ENCODE results near the gene SLX4.

Gene SLX4

GRCh38 chr16:3576211-3576610, 35.2 kb downstream of the SLX4 start:
- Histone ChIP-seq H3K9ac (ENCODE audit: low read length) (no peak overlapping the region), H3K9me3 (ENCODE audit: control insufficient read depth, low read length) (no peaks in the 10 kb centered on the region), H3K27me3 (replicated peaks; ENCODE audit: control insufficient read depth, insufficient read depth, low read length) (peaks cover 10% of the 10 kb centered on the region), H3K4me3 (ENCODE audit: low read length) (no peak overlapping the region), H3K36me3 (ENCODE audit: control insufficient read depth, insufficient read depth, low read length, severe bottlenecking) (no peaks in the 10 kb centered on the region), H3K4me1 (ENCODE audit: control insufficient read depth, insufficient read depth, low read length) (no peaks in the 10 kb centered on the region)
- DNase-seq (ENCODE audit: low read depth): no peak

DNA sequence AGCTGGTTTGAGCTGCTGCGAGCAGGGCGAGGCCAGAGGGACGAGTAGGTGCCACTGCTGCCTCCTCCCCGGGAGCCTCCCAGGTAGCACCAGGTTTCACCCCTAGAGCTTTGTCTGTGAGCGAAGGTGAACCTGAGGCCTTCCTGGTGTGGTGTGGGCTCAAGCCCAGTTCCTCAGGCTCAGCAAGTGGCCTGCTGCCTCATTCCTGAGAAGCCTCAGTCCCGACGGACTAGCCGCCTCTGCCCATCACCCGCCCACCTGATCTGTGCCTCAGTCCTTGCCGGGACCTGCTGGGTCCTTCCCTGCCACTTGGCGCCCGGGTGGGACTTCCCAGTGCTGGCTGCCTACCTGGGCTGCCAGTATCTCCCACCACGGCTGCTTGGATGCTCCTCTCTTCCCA, 35.9 kb downstream of the SLX4 start:
- H3K9ac ChIP-seq (ENCODE audit: low read length): no peak overlapping the region
- H3K27me3 ChIP-seq (replicated peaks; ENCODE audit: control insufficient read depth, insufficient read depth, low read length): peaks cover 10% of the 10 kb centered on the region
- H3K36me3 ChIP-seq (ENCODE audit: control insufficient read depth, insufficient read depth, low read length, severe bottlenecking): no peaks in the 10 kb centered on the region
- DNase-seq (ENCODE audit: low read depth): no peak
- peaks cover 5% of the 10 kb centered on the region for H3K9me3 ChIP-seq (ENCODE audit: control insufficient read depth, low read length)
- no peaks in the 10 kb centered on the region for H3K4me1 ChIP-seq (ENCODE audit: control insufficient read depth, insufficient read depth, low read length)
- no peak overlapping the region for H3K4me3 ChIP-seq (ENCODE audit: low read length)

DNA sequence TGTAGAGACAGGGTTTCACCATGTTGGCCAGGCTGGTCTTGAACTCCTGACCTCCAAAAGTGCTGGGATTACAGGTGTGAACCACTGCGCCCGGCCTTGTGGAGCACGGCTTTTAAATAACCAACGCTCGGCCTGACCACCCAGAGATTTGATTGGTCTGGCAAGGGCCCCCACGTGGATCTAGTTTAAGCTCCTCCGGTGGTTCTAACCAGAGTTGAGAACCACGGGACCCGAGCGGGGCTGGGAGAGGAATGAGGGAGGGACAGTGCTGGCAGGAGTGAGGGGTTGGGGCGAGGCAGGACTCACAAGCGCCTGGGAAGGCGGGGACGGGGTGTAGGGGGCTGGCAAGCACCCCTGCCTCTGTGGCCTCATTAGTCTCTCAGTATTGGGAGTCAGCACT, 37.2 kb downstream of the SLX4 start:
- Histone ChIP-seq H3K9me3 (ENCODE audit: control insufficient read depth, low read length) (peaks cover 9% of the 10 kb centered on the region), H3K4me3 (ENCODE audit: low read length) (no peak overlapping the region), H3K9ac (ENCODE audit: low read length) (no peak overlapping the region), H3K27me3 (replicated peaks; ENCODE audit: control insufficient read depth, insufficient read depth, low read length) (peaks cover 10% of the 10 kb centered on the region), H3K4me1 (ENCODE audit: control insufficient read depth, insufficient read depth, low read length) (no peaks in the 10 kb centered on the region), H3K36me3 (ENCODE audit: control insufficient read depth, insufficient read depth, low read length, severe bottlenecking) (no peaks in the 10 kb centered on the region)
- DNase-seq (ENCODE audit: low read depth): no peak

DNA sequence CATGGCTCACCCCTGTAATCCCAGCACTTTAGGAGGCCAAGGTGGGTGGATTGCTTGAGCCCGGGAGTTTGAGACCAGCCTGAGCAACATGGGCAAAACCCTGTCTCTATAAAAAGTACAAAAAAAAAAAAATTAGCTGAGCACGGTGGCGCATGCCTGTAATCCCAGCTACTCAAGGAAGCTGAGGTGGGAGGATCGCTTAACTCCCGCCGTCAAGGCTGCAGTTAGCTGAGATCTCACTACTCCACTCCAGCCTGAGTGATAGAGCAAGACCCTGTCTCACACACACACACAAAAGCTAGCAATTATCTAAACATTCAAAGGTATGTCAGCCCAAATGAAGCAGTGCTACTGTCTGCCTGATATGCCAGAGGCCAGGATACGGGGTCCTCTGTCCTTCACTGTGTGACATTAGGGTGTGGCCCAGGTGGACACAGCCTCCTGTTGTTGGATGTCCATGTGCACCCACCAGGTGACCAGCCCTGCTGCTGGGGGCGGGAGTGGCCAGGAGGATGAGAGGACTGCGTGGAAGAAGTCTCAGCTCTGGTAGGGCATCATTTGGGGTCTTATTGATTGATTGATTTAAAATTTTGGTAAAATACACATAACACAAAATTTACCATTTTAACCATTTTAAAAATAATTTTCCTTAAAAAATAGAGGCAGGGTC, 38.1 kb downstream of the SLX4 start:
- Histone ChIP-seq H3K9ac (ENCODE audit: low read length) (no peak overlapping the region), H3K4me1 (ENCODE audit: control insufficient read depth, insufficient read depth, low read length) (no peaks in the 10 kb centered on the region), H3K4me3 (ENCODE audit: low read length) (no peak overlapping the region), H3K27me3 (replicated peaks; ENCODE audit: control insufficient read depth, insufficient read depth, low read length) (peaks cover 4% of the 10 kb centered on the region), H3K9me3 (ENCODE audit: control insufficient read depth, low read length) (peaks cover 9% of the 10 kb centered on the region), H3K36me3 (ENCODE audit: control insufficient read depth, insufficient read depth, low read length, severe bottlenecking) (no peaks in the 10 kb centered on the region)
- DNase-seq (ENCODE audit: low read depth): no peak

DNA sequence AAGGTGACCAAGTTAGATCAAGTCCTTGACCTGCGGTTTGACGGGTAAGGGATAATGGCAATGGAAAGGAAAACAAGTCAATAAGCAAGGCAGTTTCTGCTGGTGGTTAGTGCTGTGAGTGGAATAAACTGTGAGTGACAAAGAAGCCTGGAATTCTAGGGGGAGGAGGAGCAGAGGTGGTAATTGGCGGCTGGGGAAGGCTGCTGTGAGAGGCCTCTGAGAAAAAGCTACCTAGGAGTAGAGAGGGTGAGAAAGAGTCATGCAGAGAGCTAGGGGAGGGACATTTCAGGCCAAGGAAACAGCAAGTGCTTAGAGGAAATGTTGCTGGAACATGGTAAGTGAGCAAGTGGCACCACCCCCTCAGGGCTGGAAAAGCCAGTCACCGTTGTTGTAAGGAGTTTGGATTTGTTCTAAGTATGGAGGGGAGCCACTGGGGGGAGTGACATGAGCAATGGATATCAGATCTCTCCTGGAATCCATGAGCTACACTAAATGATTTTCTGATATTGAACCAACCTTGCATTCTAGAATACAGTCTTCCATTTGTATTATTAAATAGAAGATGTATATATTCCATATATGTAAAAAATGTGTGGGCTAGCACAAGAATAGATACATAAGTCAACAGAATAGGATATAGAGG, 40.9 kb downstream of the SLX4 start:
- no peaks in the 10 kb centered on the region for H3K4me1 ChIP-seq (ENCODE audit: control insufficient read depth, insufficient read depth, low read length)
- H3K27me3 ChIP-seq (replicated peaks; ENCODE audit: control insufficient read depth, insufficient read depth, low read length): no peaks in the 10 kb centered on the region
- H3K9ac ChIP-seq (ENCODE audit: low read length): no peak overlapping the region
- H3K36me3 ChIP-seq (ENCODE audit: control insufficient read depth, insufficient read depth, low read length, severe bottlenecking): no peaks in the 10 kb centered on the region
- peaks cover 9% of the 10 kb centered on the region for H3K9me3 ChIP-seq (ENCODE audit: control insufficient read depth, low read length)
- no peak for DNase-seq (ENCODE audit: low read depth)
- no peak overlapping the region for H3K4me3 ChIP-seq (ENCODE audit: low read length)

- DNase-seq (ENCODE audit: low read depth): no peak
- Histone ChIP-seq H3K4me1 (ENCODE audit: control insufficient read depth, insufficient read depth, low read length) (no peaks in the 10 kb centered on the region), H3K9ac (ENCODE audit: low read length) (no peak overlapping the region), H3K4me3 (ENCODE audit: low read length) (no peak overlapping the region), H3K27me3 (replicated peaks; ENCODE audit: control insufficient read depth, insufficient read depth, low read length) (no peaks in the 10 kb centered on the region), H3K36me3 (ENCODE audit: control insufficient read depth, insufficient read depth, low read length, severe bottlenecking) (no peaks in the 10 kb centered on the region), H3K9me3 (ENCODE audit: control insufficient read depth, low read length) (peaks cover 9% of the 10 kb centered on the region)
Observed at GRCh38 chr16:3569851-3570250, 41.6 kb downstream of the SLX4 start.

- no peaks in the 10 kb centered on the region for H3K36me3 ChIP-seq (ENCODE audit: control insufficient read depth, insufficient read depth, low read length, severe bottlenecking)
- no peak overlapping the region for H3K4me3 ChIP-seq (ENCODE audit: low read length)
- peaks cover 9% of the 10 kb centered on the region for H3K9me3 ChIP-seq (ENCODE audit: control insufficient read depth, low read length)
- no peaks in the 10 kb centered on the region for H3K27me3 ChIP-seq (replicated peaks; ENCODE audit: control insufficient read depth, insufficient read depth, low read length)
- DNase-seq (ENCODE audit: low read depth): no peak
- H3K9ac ChIP-seq (ENCODE audit: low read length): no peak overlapping the region
- H3K4me1 ChIP-seq (ENCODE audit: control insufficient read depth, insufficient read depth, low read length): no peaks in the 10 kb centered on the region
Observed at GRCh38 chr16:3566990-3567389, 44.4 kb downstream of the SLX4 start.

GRCh38 chr16:3564889-3565141, 46.6 kb downstream of the SLX4 start:
- Histone ChIP-seq H3K36me3 (ENCODE audit: control insufficient read depth, insufficient read depth, low read length, severe bottlenecking) (no peaks in the 10 kb centered on the region), H3K4me1 (ENCODE audit: control insufficient read depth, insufficient read depth, low read length) (no peaks in the 10 kb centered on the region), H3K4me3 (ENCODE audit: low read length) (no peak overlapping the region), H3K9me3 (ENCODE audit: control insufficient read depth, low read length) (no peaks in the 10 kb centered on the region), H3K9ac (ENCODE audit: low read length) (no peak overlapping the region), H3K27me3 (replicated peaks; ENCODE audit: control insufficient read depth, insufficient read depth, low read length) (no peaks in the 10 kb centered on the region)
- DNase-seq (ENCODE audit: low read depth): no peak

- Histone ChIP-seq H3K4me3 (ENCODE audit: low read length) (no peak overlapping the region), H3K9ac (ENCODE audit: low read length) (no peak overlapping the region), H3K36me3 (ENCODE audit: control insufficient read depth, insufficient read depth, low read length, severe bottlenecking) (no peaks in the 10 kb centered on the region), H3K27me3 (replicated peaks; ENCODE audit: control insufficient read depth, insufficient read depth, low read length) (no peaks in the 10 kb centered on the region), H3K9me3 (ENCODE audit: control insufficient read depth, low read length) (no peaks in the 10 kb centered on the region), H3K4me1 (ENCODE audit: control insufficient read depth, insufficient read depth, low read length) (no peaks in the 10 kb centered on the region)
- DNase-seq (ENCODE audit: low read depth): no peak
Observed at GRCh38 chr16:3564130-3564888, 47.1 kb downstream of the SLX4 start.

DNA sequence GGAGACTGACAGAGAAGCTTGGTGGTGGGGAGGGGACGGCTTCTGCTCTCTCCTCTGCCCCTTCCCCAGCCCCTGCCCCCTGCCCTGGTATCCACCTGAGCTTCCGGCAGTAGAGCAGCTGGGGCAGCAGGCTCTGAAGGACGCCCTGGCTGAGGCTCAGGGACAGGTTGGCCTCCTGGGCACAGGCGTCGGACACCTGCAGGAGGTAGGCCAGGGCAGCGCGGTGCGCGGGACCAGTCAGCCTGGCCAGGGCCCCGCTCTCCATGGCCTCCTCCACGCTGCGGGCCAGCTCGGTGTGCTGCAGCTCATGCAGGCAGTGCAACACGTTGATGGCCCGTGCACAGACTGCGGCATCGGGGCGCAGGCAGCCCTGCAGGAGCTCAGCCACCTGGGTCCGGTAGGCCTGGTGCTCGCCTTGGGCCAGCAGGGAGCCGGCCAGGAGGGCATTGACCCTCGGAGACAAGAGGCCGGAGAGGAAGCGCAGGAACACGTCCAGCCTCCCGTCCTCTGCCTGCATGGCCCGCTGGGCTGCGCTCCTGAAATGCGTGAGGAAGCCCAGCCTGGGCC, 48.4 kb downstream of the SLX4 start:
- Histone ChIP-seq H3K36me3 (ENCODE audit: control insufficient read depth, insufficient read depth, low read length, severe bottlenecking) (no peaks in the 10 kb centered on the region), H3K4me3 (ENCODE audit: low read length) (no peak overlapping the region), H3K27me3 (replicated peaks; ENCODE audit: control insufficient read depth, insufficient read depth, low read length) (no peaks in the 10 kb centered on the region), H3K9ac (ENCODE audit: low read length) (no peak overlapping the region), H3K4me1 (ENCODE audit: control insufficient read depth, insufficient read depth, low read length) (no peaks in the 10 kb centered on the region), H3K9me3 (ENCODE audit: control insufficient read depth, low read length) (no peaks in the 10 kb centered on the region)
- DNase-seq (ENCODE audit: low read depth): no peak

- H3K9me3 ChIP-seq (ENCODE audit: control insufficient read depth, low read length): no peaks in the 10 kb centered on the region
- no peak for DNase-seq (ENCODE audit: low read depth)
- no peaks in the 10 kb centered on the region for H3K4me1 ChIP-seq (ENCODE audit: control insufficient read depth, insufficient read depth, low read length)
- H3K9ac ChIP-seq (ENCODE audit: low read length): no peak overlapping the region
- no peaks in the 10 kb centered on the region for H3K27me3 ChIP-seq (replicated peaks; ENCODE audit: control insufficient read depth, insufficient read depth, low read length)
- no peak overlapping the region for H3K4me3 ChIP-seq (ENCODE audit: low read length)
- H3K36me3 ChIP-seq (ENCODE audit: control insufficient read depth, insufficient read depth, low read length, severe bottlenecking): no peaks in the 10 kb centered on the region
Observed at GRCh38 chr16:3561626-3562025, 49.8 kb downstream of the SLX4 start.
